TTC549 (cell line): ENCODE results near the gene CTIF.
"Not testable (repeated sequence)": the region's sequence is repeated elsewhere in the genome, so short reads cannot be mapped to it uniquely, and the experiment has no call there.

Experiments
- FAIRE-seq: peaks from 2 replicates; lab custom pipeline; 2012; peaks lifted over from hg19 to GRCh38; lab: Jason Lieb, UNC

Gene CTIF

DNA sequence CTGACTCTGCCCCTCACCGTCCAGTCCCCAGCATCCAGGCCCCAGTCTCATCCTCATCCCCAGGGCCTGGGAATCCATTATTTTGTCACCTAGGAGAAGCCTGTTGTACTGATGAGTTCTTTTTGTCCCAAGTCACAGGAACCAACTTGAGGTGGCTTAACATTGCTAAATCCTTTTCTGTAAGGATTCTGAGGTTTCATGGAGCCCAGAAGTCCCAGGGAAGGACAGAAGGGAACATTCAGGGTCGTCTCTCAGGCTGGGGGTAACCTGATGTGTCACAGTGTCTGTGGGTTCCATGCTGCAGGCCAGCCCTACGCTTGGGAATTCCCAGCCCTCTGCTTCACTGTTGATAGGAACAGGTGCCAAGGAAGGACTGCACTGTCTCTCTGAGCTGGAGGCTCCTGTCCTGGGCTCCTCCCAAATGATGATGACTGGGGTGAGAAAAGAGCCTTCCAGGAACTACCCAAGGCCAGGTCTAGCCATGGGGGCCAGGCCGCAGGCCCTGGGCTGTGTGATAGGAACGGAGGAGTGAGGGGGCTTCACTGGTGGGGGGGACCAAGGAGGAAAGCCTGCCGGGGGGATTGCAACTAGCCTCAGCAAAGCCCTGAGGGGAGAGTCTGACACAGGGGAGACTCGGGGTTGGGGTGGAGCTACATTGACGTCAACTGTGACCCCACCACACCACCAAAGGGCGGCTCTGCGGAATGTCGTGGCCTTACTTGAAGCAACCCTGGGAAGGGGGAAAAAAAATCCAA lies 266.2 kb downstream of the CTIF start:
- FAIRE-seq, result no peak

DNA sequence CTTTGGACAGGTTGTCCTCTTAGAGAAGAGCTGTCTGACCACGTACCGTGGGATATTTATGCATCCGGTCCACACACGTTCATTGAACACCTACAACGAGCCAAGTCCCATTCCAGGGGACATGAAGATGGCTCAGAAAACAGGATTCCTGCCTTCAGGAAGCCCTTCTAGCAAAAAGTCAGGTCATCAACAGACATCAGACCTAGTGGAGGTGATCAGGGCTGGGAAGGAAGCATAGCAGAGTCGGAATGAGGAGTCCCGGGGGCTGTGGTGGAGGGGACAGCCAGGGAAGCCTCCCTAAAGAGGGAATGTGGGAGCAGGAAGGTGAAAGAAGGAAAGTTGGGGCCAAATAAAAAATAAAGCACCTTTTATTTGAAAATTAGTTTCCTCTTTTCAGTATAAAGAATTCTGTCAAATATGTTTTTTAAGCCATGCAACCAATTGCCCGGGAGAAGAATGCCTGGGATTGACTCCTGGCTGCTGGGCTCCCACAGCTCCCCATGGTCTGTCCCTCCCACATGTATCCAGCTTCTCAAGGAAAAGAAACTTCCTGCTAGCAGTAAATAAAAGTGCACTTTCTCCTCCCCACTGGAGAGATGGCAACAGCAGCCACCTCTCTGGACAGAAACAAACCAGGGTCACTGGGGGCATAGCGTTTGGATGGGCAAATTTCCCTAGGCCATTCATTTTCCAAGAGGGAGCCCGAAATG lies 267.1 kb downstream of the CTIF start:
- FAIRE-seq, result no peak

DNA sequence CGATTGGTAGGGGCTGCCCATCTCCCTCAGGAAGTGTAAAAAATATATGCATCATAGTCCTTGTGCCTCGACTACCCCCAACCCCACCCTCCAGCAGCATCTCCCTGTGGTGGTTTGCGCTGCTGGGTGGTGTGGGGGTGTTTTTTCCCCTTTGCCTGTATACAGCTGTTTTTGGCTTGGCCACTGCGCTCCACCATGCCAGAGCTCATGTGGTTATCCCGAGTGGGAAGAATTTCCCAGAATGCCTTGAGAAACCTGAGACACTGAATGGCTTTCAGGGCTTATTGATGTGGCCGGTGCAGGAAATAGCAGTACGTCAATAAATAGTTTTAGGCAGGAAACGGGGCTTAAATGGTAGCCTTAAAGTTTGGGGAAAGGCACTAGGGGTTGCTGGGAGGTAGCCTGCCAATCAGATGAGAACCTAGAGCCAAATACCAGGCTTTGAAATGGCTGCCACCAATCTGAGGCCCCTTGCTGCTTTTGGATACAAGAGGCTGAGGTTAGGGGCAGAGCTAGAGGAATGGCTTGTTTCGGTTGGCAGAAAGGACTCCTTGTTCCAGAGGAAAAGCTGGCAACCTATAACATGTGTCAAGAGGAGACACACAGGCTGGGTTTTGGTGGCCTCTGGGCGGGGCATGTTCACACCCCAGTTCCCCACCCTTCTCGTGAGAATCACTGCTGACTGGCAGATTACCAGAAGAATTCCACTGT lies 267.9 kb downstream of the CTIF start:
- no peak for FAIRE-seq

DNA sequence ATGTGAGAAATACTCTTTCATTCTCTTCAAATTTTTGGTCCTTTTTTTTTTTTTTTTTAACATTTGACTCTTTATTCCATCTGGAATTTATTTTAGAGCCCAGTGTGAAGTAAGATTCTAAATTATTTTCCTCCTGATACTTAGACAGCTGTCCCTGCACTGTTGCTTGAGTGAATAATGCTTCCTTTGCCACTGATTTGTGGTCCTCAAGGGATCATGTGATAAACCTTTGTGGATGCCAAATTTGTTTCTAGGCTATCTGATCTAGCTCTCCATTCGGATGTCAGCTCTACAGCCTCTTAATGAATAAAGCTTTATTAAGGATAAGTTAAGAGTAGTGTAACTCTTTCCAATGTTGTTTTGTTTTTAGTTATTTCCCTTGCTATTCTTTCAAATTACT lies 269.6 kb downstream of the CTIF start:
- no peak for FAIRE-seq

DNA sequence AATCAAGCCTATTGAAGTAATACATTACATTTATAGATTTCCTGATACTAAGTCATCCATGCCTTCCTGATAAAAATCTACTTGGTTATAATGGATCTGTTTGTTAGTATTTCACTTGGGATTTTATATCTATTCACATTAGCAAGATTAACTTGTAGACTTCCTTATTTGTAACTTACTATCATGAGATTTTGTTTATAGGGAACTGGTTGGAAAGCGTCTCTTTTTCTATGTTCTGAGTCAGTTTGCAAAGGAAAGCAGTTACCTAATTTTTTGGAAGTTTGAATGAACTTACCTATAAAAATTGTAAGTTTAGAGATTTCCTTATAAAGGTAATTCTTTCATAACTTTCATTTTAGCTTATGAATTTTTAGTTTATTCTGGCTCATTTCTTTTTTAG lies 270.5 kb downstream of the CTIF start:
- FAIRE-seq, result no peak

DNA sequence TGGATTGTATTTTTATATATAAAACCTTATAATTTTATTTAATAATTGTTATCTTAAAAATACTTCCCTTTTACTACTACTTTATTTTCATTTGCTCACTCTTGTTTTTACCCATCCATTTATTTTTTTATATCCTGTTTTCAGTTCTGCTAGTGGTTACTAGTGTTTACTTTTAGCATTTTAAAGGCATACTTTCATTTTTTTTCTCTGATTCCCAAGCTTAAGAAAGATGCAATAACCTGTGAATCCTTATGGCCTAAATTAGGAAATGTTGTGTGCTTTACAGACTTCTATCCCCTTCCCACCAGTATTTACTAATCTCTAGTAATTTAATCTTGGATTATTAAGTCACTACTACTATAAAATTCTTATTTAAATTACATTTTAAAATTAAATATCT lies 272.0 kb downstream of the CTIF start:
- FAIRE-seq, result peak; percentile 78

DNA sequence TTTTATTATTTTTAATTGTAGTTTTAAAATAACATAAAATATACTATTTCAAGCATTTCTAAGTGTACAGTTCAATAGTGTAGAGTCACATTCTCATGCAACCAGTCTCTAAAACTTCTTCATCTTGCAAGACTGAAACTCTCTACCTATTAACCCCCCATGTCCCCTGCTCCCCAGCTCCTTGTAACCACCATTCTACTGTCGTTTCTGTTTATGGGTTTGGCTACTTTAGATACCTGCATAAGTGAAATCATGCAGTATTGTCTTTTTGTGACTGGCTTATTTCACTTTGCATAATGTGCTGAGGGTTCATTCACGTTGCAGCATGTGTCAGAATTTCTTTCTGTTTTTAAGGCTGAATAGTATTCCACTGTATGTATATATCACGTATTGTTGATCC lies 272.6 kb downstream of the CTIF start:
- FAIRE-seq, result no peak

DNA sequence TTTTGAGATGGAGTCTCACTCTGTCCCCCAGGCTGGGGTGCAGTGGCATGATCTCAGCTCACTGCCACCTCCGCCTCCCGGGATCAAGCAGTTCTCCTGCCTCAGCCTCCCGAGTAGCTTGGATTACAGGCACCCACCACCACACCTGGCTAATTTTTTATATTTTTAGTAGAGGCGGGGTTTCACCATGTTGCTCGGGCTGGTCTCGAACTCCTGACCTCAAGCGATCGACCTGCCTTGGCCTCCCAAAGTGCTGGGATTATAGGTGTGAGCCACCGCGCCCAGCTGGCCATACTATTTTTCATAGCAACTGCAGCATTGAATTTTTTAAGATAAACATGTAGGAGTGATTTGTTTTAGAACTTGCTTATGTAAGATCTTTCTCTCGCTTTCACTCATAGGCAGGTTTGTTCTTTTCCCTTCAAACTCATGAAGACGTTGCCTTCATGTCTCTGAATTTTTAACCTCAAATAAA lies 273.2 kb downstream of the CTIF start:
- FAIRE-seq, result not testable (repeated sequence)

DNA sequence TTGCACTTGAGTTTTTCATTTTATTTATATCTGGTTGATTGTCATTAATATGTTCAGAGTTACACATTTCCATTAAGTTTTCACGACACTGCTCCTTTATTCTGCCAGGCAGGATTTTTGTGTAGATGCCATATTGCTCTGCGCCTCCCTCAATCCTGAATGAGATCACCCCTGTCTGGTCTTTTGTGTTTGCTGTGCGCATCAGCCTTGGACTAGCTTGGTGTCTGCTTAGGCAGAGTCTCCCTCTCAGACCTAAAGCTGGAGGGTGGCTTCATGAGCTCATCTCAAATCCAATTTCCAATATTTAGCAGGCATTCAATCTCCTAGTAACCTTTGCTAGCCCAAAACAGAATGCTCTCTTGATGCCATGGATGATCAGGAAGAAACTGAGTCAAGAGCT lies 274.5 kb downstream of the CTIF start:
- no peak for FAIRE-seq

DNA sequence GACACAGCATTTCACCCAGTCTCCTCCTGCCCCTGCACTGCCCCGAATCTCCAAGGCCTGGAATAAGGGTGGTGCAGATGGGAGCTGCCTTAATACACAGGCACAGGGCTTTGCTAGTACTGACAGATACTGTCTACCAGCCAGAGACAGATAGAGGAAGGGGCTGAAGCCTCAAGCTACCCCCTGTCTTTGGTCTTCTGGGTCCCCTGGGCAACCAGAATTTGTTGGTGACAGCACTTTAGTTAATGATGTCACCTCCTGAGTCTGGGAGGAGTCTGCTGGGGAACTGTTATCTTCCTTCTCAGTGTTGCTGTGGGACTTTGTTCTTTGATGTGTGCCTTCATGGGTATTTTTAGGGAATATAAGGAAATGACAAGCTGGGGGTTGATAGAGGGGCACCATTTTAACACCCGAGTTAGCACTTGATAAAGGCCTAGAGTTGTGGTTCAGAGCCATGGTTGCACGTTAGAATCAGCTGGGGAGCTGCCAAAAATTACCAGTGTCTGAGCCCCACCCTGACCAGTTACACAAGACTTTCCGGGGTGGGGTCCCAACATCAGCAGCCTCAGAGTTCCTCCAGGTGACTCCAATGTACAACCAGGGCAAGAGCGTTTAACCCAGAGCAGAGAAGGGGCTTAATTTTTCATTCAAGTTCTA lies 275.1 kb downstream of the CTIF start:
- FAIRE-seq, result no peak

DNA sequence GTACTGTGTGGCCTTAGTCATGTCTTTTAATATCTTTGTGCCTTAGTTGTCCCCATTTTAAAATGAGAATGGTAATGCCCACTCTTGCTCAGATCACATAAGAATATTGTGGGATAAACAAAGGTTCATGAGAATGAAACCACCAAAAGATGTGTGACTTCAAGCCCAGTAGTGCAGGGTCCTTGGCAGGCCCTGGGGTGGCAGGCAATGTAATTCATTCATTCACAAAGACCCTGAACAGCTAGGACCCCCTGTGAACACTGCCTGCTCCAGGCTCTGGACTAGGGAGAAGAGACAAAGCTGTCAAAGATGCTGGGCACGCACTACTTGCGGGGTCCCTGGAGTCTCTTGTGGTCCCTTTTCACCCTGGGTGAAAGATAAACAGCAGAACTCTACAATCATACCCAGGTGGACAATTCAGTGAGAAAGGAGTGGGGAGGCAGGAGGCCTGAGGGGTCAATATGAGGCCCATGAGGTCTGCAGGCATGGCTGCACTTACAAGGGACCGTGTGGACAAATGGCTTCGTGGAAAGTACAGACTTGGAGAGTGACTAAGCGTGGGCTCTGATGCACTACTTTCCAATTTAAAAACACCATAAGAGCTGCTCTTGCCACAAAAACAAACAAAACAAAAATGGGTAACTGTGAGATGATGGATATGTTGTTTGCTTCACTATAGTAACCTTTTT lies 275.8 kb downstream of the CTIF start:
- FAIRE-seq, result no peak

DNA sequence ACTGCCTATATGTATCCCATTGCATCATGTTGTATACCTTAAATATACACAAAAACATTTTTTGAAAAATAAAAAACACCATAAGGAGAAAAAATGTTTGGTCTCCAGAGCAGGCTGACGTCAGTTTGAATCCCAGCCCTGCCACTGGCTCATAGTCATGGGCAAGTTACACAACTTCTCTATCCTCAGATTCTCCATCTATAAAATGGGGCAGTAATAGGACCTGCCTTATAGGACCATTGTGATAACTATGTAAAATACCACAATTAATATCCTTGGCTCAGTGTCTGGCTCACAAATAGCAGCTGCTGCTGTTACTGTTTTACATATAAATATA lies 276.3 kb downstream of the CTIF start:
- FAIRE-seq, result no peak

DNA sequence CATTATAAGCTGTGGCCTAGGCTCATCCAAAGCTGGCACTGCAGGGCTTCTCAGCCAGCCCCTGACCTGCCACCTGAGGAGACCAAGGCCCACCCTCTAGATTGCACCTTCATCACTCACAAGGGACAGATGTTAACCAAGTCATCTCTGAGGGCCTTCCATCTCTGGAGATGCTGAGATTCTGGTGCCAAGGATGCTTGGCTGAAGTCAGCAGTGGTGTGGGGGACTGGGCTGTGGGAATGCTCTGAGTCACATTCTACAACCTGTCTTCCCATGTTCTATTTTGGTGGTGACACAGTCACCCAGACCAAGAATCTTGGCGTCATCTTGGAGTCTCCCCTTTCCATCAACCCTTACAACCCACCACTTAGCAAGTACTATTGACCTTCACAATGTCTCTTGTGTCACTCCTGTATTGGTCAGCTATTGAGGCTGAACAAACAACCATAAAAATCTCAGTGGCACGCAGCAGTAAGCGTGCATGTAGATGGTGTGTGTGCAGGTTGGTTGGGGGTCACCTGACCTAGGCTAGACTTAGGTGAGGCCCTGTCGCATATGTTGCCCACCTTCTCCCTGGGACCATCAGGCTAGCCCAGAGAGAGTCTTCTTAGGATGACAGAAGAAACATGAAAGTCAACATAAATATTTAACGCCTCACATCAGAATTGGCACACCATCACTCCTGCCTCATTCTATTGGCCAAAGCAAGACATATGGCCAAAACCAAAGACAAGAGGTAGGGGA lies 276.9 kb downstream of the CTIF start:
- FAIRE-seq, result no peak

DNA sequence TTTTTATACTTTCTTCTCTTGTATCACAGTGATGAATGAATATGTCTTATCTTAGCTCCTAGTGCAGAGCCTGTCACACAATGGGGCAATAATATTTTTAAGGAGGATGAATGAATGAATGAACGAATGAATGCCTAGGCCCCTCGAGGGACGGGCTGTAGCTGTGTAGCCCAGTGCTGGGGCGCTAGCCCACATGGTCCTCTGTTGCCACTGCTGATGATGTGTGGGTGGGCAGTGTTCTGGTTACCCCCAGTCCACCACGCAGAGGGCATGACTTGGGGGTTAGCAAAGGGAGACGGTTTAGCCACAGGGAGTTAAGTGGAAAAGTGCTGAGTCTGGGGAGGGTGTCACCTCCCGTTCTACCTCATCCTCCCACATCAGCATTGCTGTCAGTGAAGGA lies 277.7 kb downstream of the CTIF start:
- no peak for FAIRE-seq

DNA sequence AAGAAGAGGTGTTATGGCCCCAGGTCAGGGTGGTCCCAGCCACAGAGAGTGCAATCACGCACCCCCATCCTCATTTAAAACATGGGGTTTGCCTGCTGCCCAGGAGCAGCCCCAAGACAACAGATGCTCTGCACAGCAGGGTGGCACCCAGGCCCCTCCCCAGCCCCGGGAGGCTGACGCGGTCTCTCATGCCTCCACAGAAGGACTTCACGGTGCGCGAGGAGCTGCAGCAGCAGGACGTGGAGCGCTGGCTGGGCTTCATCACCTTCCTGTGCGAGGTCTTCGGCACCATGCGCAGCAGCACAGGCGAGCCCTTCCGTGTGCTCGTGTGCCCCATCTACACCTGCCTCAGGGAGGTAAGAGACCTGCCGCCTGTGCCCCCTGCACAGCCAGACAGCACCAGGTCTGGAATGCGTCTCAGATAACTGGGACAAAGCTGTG lies 278.2 kb downstream of the CTIF start:
- no peak for FAIRE-seq

DNA sequence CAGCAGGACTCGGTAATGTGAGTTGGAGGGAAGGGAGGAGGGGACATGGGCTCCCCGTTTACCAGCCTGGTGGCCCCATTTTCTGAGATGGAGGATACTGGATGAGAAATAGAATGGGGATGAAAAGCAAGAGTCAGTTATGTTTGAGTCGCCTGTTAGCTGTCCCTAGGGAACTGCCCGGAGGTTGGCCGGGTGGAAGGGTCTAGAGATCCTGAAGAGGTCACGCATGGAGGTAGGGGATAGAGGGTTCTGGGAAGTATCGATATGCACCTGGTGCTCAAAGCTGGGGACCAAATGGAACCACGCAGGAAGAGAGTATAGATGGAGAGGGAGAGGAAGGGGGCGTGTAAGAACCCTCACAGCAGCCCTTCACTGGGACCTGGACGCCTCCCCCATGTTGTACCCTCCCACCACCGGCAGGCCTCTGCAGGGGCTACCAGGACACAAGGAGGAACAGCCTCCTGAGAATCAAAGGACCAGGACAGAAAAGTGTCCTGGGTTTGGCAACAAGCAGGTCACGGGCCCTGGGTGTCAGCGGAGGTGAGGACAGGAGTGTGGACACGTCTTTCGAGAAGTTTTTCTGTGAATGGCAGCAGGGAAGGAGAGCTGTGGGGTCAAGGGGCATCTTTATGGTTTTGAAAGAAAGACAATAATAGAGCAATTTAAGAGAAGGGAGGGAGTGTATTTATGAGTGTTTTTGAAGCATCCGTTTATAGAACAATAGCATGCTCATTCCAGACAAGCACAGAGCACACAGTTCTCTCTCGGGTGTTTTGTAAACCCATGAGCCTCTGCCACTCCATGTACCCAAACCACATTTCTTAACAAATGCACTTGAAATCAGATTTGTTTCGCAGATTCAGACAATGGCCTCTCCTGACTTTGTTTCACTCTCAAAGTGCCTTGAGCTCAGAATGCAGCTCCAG lies 279.8 kb downstream of the CTIF start:
- no peak for FAIRE-seq

DNA sequence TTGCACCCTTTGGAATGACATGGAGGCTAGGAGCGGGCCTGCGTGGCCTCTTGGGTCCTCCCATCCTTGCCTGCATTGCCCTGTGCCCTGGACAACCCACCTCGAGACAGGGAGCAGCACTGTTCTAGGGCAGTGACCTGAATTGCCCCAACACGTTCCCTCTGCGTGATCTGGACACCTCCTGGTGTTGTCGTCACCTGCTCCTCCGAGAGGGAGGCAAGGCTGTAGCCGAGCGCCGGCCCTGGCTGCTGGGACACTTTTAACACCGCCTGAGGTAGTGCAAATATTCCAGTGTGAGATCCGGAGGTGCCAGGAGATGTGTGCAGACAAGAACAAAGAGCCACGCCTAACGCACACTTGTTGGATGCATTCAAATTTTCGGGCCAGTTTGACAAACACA lies 280.4 kb downstream of the CTIF start:
- no peak for FAIRE-seq

DNA sequence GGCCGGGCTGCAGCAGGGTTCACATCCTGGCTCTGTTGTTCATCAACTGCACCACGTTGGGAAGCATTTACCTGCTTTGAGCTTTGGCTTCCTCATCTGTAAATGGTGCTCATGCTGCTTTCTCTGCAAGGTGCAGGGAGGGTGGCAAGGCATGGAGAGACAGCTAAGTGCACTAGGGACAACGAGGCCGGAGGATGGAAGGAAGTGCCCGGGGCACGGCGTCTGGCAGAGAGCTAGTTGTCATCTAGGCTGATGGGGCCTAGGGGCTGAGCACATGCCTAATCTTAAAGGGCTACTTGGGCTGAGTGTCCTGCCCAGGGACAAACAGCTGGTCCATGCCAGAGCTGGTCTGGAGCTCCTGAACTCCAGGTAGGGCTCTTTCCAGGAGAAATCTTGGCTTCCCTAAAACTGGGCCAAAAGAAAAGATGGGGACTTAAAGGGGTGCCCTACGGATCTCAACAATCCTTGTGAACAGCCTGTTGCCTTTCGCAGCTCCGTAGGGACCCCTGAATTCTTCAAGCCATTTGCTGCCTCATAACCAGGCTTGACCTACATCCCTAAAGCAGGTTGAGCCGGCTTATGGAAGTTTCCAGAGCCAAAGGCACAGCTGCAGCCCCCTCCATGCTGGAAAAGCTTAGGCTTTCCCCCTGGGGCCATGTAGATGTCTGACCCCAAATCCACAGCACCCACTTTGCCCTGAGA lies 281.1 kb downstream of the CTIF start:
- FAIRE-seq, result no peak

DNA sequence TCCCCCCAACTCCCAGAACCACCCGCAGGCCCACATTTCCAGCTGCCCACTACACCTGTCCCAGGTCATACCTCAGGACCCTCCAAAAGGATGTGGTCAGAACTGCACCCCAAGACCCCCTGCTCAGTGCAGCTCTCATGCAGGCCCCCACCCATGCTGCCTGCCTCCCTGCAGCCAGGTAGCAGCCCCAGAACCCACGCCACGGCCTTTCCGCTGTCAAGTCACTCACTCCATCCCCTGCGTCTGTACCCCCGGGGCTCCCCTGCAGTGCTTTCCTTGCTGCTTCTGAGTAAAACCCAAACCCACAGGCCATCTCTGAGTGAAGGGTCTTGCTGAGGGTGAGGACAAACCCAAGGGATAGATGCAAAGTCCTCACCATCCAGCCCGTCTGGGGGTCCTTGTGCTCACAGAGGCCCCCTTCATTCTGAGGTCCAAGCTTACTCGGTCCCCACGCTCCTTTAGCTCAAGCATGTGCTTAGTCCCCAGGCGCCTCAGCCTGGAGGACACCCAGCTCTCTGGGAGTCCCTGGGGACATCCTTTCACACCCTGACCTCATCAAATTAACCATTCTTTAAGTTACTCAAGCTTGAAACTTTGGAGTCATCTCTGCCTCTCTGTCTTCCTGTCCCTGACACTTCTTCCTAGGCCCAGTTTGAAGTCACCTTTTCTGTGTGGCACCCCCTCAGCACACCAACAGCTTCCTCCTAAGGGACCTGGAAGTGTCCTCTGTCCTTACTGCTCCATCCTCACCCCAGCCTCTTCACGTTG lies 281.8 kb downstream of the CTIF start:
- no peak for FAIRE-seq
